Measurements from ENCODE around the gene C1orf35.
"Not testable (repeated sequence)": the region's sequence is repeated elsewhere in the genome, so short reads cannot be mapped to it uniquely, and the experiment has no call there.

Gene C1orf35

DNA sequence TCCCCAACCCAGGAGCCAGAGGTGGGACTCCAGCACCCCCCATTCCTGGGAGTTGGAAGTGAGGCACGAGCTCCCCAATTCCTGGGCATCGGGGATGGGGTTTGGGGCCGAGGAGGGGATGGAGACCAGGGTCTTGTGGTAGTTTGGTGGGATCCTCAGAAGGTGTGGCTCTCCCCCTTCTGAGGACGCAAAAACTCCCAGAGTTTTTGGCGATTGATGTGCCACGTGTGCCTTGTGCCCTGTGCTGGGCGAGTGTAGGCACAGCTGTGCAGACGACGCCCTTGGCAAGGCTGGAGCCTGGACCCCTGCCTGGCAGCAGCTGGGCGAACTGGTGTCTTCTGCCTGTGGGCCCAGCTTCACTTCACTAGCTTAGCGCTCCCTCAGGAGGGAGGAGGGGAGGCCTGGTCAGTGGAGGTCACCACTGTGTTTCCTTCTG lies 39.6 kb upstream of the C1orf35 start:
- in situ Hi-C loops (cut with MboI; ENCODE audit: low sequenced_read_pairs): no loop called here

- in situ Hi-C loops (cut with MboI; ENCODE audit: low sequenced_read_pairs): no loop called here
Observed at GRCh38 chr1:228142155-228142691, 39.1 kb upstream of the C1orf35 start.

DNA sequence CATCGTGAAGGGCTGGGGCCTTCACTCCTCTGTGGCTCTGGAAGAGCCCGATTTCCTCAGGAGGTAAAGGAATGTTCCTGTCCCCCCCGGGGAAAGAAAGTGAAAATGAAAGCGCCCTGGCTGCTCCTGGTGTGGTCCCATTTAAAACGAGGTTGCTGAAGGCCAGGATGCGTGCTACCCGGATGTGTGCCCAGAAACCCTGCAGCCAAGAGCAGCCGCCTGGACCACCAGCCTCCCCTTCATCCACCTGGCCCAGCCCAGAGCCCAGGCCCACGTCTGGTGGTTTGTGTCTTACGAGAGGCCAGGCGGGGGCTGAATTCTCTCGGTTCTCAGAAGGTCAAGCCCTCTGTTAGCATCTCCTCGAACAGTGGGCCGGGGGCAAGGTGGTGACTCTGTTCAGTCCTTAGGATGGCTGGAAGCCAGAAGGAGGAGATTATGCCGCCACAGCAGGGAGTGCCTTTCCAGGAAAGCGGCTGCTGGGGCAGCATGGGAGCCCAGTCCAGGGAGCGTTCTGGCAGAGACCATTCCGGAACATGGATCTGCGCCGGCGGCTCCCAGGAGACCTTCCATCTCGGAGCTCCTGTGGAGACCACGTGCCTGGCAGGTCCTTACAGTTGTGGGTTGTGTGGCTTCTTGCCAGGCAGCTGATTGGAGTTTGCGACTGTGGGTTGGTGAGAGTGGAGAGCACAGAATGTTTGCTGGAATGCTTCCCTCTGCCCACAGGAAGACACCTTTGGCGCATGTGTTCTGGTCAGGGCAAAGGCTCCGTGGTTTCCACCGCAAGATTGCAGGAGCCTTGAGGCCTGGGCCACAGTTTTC lies 38.3 kb upstream of the C1orf35 start:
- in situ Hi-C loops (cut with MboI; ENCODE audit: low sequenced_read_pairs): no loop called here

DNA sequence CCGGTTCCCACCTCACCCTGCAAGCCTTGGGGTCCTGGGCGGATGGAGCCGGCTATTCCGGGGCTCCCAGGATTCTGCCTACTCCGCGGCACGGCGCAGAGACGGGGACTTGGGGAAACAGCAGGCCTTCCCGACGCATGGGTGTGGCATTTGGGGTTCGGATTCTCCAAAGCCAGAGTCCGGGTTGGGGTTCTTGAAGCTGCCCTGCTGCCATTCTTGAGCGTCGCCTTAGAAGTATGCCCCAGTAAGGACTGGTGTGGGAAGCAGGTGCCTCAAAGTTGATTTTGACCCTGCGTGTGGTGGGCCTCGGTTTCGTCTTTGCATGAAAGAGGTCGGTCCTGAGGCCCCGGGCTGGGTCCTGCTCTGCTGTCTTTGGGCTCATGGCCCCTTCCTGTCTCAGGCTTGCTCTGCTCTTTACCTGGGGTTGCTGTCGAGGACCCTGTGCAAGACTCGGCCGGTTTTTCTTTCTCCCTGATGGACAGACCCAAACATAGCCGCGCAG lies 37.6 kb upstream of the C1orf35 start:
- in situ Hi-C loops (cut with MboI; ENCODE audit: low sequenced_read_pairs): no loop called here

- in situ Hi-C loops (cut with MboI; ENCODE audit: low sequenced_read_pairs): no loop called here
Observed at GRCh38 chr1:228139931-228140723, 37.0 kb upstream of the C1orf35 start, which contains the start of gene GUK1. GUK1 (plus strand) TSS chr1:228140279; CDS start chr1:228140303, 24 bp downstream.

- in situ Hi-C loops (cut with MboI; ENCODE audit: low sequenced_read_pairs): no loop called here
Observed at GRCh38 chr1:228139406-228139930, 36.3 kb upstream of the C1orf35 start.

DNA sequence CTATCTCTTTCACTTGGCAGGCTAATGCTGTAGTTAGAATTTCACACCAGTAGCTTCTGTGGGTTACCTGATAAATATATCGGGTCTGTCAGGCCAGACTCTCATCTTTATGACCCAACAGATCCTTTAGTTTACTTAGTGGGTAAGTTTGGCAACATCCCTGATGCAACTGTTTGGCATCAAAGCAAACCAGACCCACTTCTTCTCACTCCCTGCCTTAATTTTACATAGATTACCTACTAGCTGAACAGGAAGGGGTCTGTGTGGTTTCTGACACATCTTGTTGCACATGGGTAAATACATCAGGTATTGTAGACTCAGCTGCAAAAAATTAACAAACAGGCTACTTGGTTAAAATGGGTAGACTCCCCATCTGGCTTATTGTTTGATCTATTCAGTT lies 33.8 kb upstream of the C1orf35 start:
- in situ Hi-C loops (cut with MboI; ENCODE audit: low sequenced_read_pairs): no loop called here

- in situ Hi-C loops (cut with MboI; ENCODE audit: low sequenced_read_pairs): no loop called here
Observed at GRCh38 chr1:228134591-228134990, 31.5 kb upstream of the C1orf35 start.

- in situ Hi-C loops (cut with MboI; ENCODE audit: low sequenced_read_pairs): no loop called here
Observed at GRCh38 chr1:228131766-228132165, 28.6 kb upstream of the C1orf35 start.

DNA sequence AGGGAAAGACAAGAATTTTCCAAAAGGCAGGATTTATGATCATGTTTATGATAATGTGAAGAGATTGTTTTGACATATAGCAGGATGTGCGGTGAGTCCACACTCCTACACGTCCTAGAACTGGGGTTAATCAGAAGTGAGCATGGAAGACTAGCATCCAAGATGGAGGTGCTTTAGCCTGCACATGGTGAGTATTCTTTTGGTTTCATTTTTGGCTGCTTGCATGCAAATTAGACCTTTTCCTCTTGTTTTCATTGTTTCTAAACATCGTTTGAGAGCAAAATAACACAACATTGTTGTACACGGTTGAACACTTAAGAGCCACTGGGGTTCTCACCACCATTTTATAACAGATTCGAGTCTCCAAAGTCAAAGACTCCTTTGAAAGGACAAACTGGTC lies 22.1 kb upstream of the C1orf35 start:
- in situ Hi-C loops (cut with MboI; ENCODE audit: low sequenced_read_pairs): no loop called here

- in situ Hi-C loops (cut with MboI; ENCODE audit: low sequenced_read_pairs): no loop called here
Observed at GRCh38 chr1:228123505-228123904, 20.4 kb upstream of the C1orf35 start.

- in situ Hi-C loops (cut with MboI; ENCODE audit: low sequenced_read_pairs): no loop called here
Observed at GRCh38 chr1:228122921-228123441, 19.9 kb upstream of the C1orf35 start.

DNA sequence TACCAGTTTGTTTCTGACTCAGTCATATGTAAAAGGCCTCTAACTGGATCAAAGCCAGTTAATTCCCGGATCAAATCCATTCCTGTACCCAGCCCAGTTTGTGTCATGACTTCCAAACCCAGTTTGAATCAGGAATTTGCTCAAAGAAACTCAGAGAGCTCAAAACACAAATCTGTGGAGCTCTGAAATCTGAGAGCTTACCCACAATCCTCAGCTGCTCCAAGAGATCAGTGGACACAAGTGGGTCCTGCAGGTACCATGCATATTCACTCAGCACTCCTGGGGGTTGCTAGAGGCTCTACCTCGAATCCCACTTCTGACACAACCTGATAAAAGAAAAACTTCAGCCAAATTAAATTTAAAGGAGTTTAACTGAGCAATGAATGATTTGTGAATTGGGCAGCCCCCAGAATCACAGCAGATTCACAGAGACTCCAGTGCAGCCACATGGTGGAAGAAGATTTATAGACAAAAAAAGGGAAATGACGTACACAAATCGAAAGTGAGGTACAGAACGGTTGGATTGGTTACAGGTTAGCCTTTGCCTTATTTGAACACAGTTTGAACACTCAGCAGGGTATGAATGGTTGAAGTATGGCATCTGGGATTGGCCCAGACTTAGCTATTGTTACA lies 17.8 kb upstream of the C1orf35 start:
- in situ Hi-C loops (cut with MboI; ENCODE audit: low sequenced_read_pairs): no loop called here

DNA sequence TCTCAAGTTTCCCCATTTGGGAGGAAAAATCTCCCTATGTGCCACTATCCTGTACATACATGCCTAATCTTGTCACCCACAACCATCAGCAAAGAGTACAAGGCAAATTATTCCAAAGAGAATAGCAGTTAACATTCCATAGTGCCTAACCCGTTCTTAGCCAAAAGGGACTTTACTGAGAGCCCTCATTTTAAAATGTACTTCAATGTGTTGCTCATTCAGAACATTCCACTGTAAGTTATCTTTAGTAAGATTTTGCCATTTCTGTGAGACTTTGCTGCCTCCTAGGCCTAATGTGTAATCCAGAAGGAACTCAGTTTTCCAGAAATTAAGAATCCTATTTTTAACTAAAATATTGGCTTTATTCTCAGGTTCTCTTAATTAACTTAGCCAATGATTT lies 17.2 kb upstream of the C1orf35 start:
- in situ Hi-C loops (cut with MboI; ENCODE audit: low sequenced_read_pairs): no loop called here

DNA sequence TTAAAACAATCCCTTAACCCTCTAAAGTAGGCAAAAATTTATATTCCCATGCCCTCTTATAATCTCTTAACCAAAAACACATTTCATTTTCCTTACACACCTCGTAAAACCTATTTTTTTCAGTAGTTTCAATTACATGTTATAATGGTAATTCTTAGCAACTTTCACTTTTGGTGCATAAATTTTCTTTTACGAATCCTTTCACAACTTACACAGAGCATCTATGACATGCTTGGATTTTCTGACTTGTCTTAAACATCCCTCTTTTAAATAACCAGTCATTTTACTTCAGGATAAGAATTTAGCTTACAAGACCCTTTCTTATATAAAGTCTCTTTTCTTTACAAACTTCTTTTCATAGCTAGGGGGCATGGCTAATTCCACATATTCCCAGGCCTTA lies 14.9 kb upstream of the C1orf35 start:
- in situ Hi-C loops (cut with MboI; ENCODE audit: low sequenced_read_pairs): no loop called here

DNA sequence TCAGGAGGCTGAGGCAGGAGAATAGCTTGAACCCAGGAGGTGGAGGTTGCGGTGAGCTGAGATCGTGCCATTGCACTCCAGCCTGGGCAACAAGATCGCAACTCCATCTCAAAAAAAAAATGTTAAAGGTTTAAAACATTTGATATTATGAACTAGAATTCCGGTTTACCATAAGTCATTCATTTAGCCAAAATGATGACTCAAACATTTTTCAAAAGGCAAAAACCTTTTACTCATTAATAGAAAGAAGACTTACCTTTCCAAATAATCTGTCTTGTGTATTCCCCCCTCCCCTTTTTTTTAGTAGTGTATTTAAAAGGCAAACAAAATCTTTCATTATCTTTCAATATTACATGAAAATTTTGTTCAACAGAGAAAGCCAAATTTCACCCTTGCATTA lies 14.2 kb upstream of the C1orf35 start:
- in situ Hi-C loops (cut with MboI; ENCODE audit: low sequenced_read_pairs): no loop called here

DNA sequence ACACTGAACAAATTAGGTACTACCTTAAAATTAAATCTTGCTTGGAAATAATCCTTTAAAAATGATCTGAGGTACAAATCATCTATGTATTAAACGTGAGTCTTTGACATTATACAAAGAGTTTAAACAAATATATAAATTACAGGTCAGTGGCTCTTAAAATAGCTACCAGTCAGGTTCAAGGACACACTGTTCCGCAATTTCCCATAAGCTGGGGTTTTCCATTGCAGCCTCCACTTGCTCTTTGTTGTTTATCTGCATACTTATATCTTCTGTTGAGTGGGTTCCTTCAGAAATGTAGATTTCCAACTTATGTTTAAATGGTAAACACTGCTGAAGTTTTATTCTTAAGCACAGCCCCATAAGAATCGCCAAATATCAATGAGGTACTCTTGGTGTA lies 11.7 kb upstream of the C1orf35 start:
- in situ Hi-C loops (cut with MboI; ENCODE audit: low sequenced_read_pairs): no loop called here

GRCh38 chr1:228112617-228113016 lies 9.5 kb upstream of the C1orf35 start:
- in situ Hi-C loops (cut with MboI; ENCODE audit: low sequenced_read_pairs): no loop called here

DNA sequence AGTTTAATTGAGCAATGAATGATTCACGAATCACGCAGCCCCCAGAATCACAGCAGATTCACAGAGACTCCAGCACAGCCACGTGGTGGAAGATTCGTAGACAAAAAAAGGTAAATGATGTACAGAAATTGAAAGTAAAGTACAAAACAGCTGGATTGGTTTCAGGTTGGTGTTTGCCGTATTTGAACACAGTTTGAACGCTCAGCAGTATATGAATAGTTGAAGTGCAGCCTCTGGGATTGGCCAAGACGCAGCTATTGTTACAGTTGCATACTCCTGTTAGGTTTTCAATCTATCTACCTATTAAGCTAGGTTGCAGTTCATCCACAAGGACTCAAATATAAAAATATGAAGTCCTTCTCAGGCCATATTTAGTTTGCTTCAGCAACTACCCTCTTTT lies 9.0 kb upstream of the C1orf35 start:
- in situ Hi-C loops (cut with MboI; ENCODE audit: low sequenced_read_pairs): no loop called here

DNA sequence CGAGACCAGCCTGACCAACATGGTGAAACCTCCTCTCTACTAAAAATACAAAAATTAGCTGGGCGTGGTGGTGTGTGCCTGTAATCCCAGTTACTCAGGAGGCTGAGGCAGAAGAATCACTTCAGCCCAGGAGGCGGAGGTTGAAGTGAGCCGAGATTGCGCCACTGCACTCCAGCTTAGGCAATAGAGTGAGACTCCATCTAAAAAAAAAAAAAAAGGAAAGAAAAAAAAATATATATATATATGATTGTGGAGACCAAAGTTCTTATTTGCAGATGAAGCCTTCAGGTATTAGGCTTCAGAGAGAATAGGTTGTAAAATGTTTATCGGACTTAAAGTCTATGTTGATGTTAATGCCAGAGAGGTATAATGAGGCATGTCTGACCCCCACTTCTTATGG lies 8.2 kb upstream of the C1orf35 start:
- in situ Hi-C loops (cut with MboI; ENCODE audit: low sequenced_read_pairs): not testable (repeated sequence)

- in situ Hi-C loops (cut with MboI; ENCODE audit: low sequenced_read_pairs): no loop called here
Observed at GRCh38 chr1:228110556-228110955, 7.4 kb upstream of the C1orf35 start.

All from hTERT RPE-1 (cell line).